IMR-90 (cell line): ENCODE results near the gene MYO1A. TPM values are rescaled to one million over a fixed set of nuclear protein-coding genes. Genes with fewer than 3 reads are reported as not detected.
"Not testable (repeated sequence)": the region's sequence is repeated elsewhere in the genome, so short reads cannot be mapped to it uniquely, and the experiment has no call there.

ENCODE experiments used
- ATAC-seq: fragments of 200-7000 bp; cut with Tn5 transposase; 2 replicates; pipeline ENCODE4 v1.9.1; 2020; ENCODE audit warnings: low read depth, mild to moderate bottlenecking, moderate library complexity
- BruUV-seq: library from RNA; stranded (reverse); fragments of 400-500 nt; replicated peaks from 2 replicates; lab custom pipeline; 2021; lab: Mats Ljungman, UMichigan
- CTCF ChIA-PET: fragments of 300-600 bp; formaldehyde crosslinking; extraction: SDS; loops from one replicate; lab custom pipeline; 2021; ENCODE audit warnings: antibody characterized with exemption; lab: Yijun Ruan, JAX
- POLR2A ChIA-PET: fragments of 300-600 bp; sonication (Branson Sonifier 250); formaldehyde crosslinking; loops from one replicate; lab custom pipeline; 2022; ENCODE audit warnings: antibody characterized with exemption; ENCODE audit not compliant: unreplicated experiment; lab: Charles Lee
- DNase-seq: peaks from one replicate; pipeline ENCODE4 v3.0.0; 2013
- H2AFZ ChIP-seq: replicated peaks from 2 replicates; pipeline ENCODE3; 2013; ENCODE audit warnings: low read length, mild to moderate bottlenecking; ENCODE audit not compliant: poor library complexity
- H2AK5ac ChIP-seq: 2 replicates; pipeline ENCODE4 v1.6.1; 2013; ENCODE audit warnings: low read depth, low read length, inconsistent platforms
- H2AK9ac ChIP-seq: replicated peaks from 2 replicates; pipeline ENCODE3; 2013; ENCODE audit warnings: mild to moderate bottlenecking, low read depth, low read length, moderate library complexity; ENCODE audit not compliant: poor library complexity
- H2BK120ac ChIP-seq: 2 replicates; pipeline ENCODE4 v1.6.1; 2013; ENCODE audit warnings: low read depth, low read length, inconsistent platforms
- H2BK15ac ChIP-seq: 3 replicates; pipeline ENCODE4 v1.6.1; 2013; ENCODE audit warnings: low read depth, low read length, inconsistent platforms
- H2BK20ac ChIP-seq: 2 replicates; pipeline ENCODE4 v1.6.1; 2013; ENCODE audit warnings: low read depth, mild to moderate bottlenecking, inconsistent platforms, low read length, moderate library complexity
- H2BK5ac ChIP-seq: 2 replicates; pipeline ENCODE4 v1.6.1; 2013; ENCODE audit warnings: mild to moderate bottlenecking, low read depth, low read length, inconsistent platforms; ENCODE audit not compliant: poor library complexity, severe bottlenecking
- H3K14ac ChIP-seq: replicated peaks from 2 replicates; pipeline ENCODE4 v1.6.1; 2013; ENCODE audit warnings: low read depth, low read length, inconsistent platforms
- H3K18ac ChIP-seq: 2 replicates; pipeline ENCODE4 v1.6.1; 2013; ENCODE audit warnings: low read depth, low read length, control low read depth
- H3K23ac ChIP-seq: 2 replicates; pipeline ENCODE4 v1.6.1; 2013; ENCODE audit warnings: low read depth, low read length, inconsistent platforms
- H3K27ac ChIP-seq: 2 replicates; pipeline ENCODE4 v1.5.1; 2013; ENCODE audit warnings: mild to moderate bottlenecking, control low read depth, low read length; ENCODE audit not compliant: insufficient read depth
- H3K27me3 ChIP-seq: 2 replicates; pipeline ENCODE4 v1.6.1; 2013; ENCODE audit warnings: low read length; ENCODE audit not compliant: control insufficient read depth, insufficient read depth
- H3K36me3 ChIP-seq: 2 replicates; pipeline ENCODE4 v1.6.1; 2013; ENCODE audit warnings: low read length, mixed read lengths; ENCODE audit not compliant: control insufficient read depth, insufficient read depth
- H3K4ac ChIP-seq: 2 replicates; pipeline ENCODE4 v1.6.1; 2013; ENCODE audit warnings: low read depth, low read length, inconsistent platforms
- H3K4me1 ChIP-seq: 2 replicates; pipeline ENCODE4 v1.6.1; 2013; ENCODE audit warnings: low read length, mixed read lengths; ENCODE audit not compliant: control insufficient read depth, insufficient read depth
- H3K4me2 ChIP-seq: 2 replicates; pipeline ENCODE4 v1.6.1; 2013; ENCODE audit warnings: low read depth, mild to moderate bottlenecking, control low read depth, low read length, moderate library complexity
- H3K4me3 ChIP-seq: 2 replicates; pipeline ENCODE4 v1.5.1; 2013; ENCODE audit warnings: low read depth, mild to moderate bottlenecking, control low read depth, low read length, moderate library complexity; ENCODE audit not compliant: insufficient read depth
- H3K56ac ChIP-seq: 2 replicates; pipeline ENCODE4 v1.6.1; 2013; ENCODE audit warnings: low read length, inconsistent platforms; ENCODE audit not compliant: insufficient read depth; ENCODE audit errors: extremely low read depth
- H3K79me1 ChIP-seq, 2 experiments: 2 replicates each; pipeline ENCODE4 v1.6.1; 2013; ENCODE audit warnings: low read length in 2 of 2, inconsistent platforms in 1 of 2, low read depth in 1 of 2
- H3K9ac ChIP-seq: 2 replicates; pipeline ENCODE4 v1.6.1; 2013; ENCODE audit warnings: low read depth, low read length, control low read depth
- H3K9me1 ChIP-seq: 2 replicates; pipeline ENCODE4 v1.6.1; 2013; ENCODE audit warnings: low read length, inconsistent platforms; ENCODE audit not compliant: insufficient read depth
- H3K9me3 ChIP-seq: 2 replicates; pipeline ENCODE4 v1.6.1; 2013; ENCODE audit warnings: low read length; ENCODE audit not compliant: control insufficient read depth, insufficient read depth
- H4K20me1 ChIP-seq: 2 replicates; pipeline ENCODE4 v1.6.1; 2013; ENCODE audit warnings: low read length, inconsistent platforms; ENCODE audit not compliant: insufficient read depth
- H4K5ac ChIP-seq: 2 replicates; pipeline ENCODE4 v1.6.1; 2013; ENCODE audit warnings: mild to moderate bottlenecking, low read depth, low read length, control low read depth
- H4K8ac ChIP-seq, 2 experiments: 2 replicates each; pipeline ENCODE4 v1.6.1; 2013; ENCODE audit warnings: low read depth in 2 of 2, low read length in 2 of 2, control low read depth in 1 of 2, inconsistent platforms in 1 of 2
- H4K91ac ChIP-seq: 2 replicates; pipeline ENCODE4 v1.6.1; 2013; ENCODE audit warnings: low read depth, low read length, inconsistent platforms; ENCODE audit not compliant: insufficient read depth
- FOS ChIP-seq: fragments of 150-350 bp; IDR thresholded peaks from 2 replicates; pipeline ENCODE4 v1.6.1; 2016; ENCODE audit warnings: low read depth, low read length
- WGBS, 2 experiments: methylation state at CpG; one replicate each; pipeline versions ENCODE4 v1.1.5 to v1.1.7; 2013; ENCODE audit warnings: missing lambda C conversion rate in 2 of 2; ENCODE audit not compliant: insufficient read length in 1 of 2; ENCODE audit errors: extremely low coverage in 2 of 2; 5-methylcytosine and 5-hydroxymethylcytosine counted together
- dilution Hi-C: fragments of 300-500 bp; cut with HindIII; formaldehyde crosslinking; loops from one replicate; pipeline ENCODE4 v1.14.3; 2018; ENCODE audit warnings: low sequenced_read_pairs; ENCODE audit not compliant: unreplicated experiment
- in situ Hi-C: fragments of 300-500 bp; cut with MboI; formaldehyde crosslinking; loops from 3 replicates; pipeline ENCODE4 v1.14.3; 2019; ENCODE audit warnings: low sequenced_read_pairs, inconsistent platforms, mixed read lengths
- intact Hi-C: fragments of 100-400 bp; cut with micrococcal nuclease; formaldehyde crosslinking; loops from 2 replicates; pipeline ENCODE4 v1.10.0; 2022
- polyA plus RNA-seq, 3 experiments: library from polyadenylated mRNA; depleted of rRNA; stranded (reverse); fragments of >200 nt; gene quantifications; 2 replicates each; pipeline ENCODE4 v1.2.3, GENCODE V29; 2012; ENCODE audit warnings: low replicate concordance in 1 of 3
- total RNA-seq: library from RNA; depleted of rRNA; stranded (reverse); fragments of >200 nt; gene quantifications from 2 replicates; pipeline ENCODE4 v1.2.3, GENCODE V29; 2012

The MYO1A gene
- total and polyA plus RNA-seq, 2 of the 4 experiments (the other 2 are of a cell fraction) = under 0.01 TPM; not detected in 1

- Histone ChIP-seq H4K91ac (0 out of 2 replicates have a peak overlapping the region, but pooled peaks have one; percentile 28), H4K8ac (0 out of 4 replicates have a peak overlapping the region, but pooled peaks of 1 of the 2 experiments have one; percentile 6), H3K27ac (peak overlapping the region; percentile 54; the same call in 1 of the 2 replicates), H2BK120ac (0 out of 2 replicates have a peak overlapping the region, but pooled peaks have one; percentile 50), H3K27me3 (peaks cover 24% of the 10 kb centered on the region), H3K56ac (peak overlapping the region; percentile 28; the same call in 1 of the 2 replicates), H2BK5ac (peak overlapping the region; percentile 7)
- dilution Hi-C loops, H3K4me2 ChIP-seq, H4K20me1 ChIP-seq, H3K4ac ChIP-seq, H3K4me3 ChIP-seq, H3K14ac ChIP-seq, H2AFZ ChIP-seq, POLR2A ChIA-PET, H3K9ac ChIP-seq, BruUV-seq, H3K23ac ChIP-seq, H3K4me1 ChIP-seq, H3K9me1 ChIP-seq, in situ Hi-C loops, H3K18ac ChIP-seq, H3K36me3 ChIP-seq, H3K9me3 ChIP-seq, H2AK5ac ChIP-seq, H4K5ac ChIP-seq, H2BK20ac ChIP-seq, H2AK9ac ChIP-seq, H3K79me1 ChIP-seq, H2BK15ac ChIP-seq, intact Hi-C loops: not testable (repeated sequence)
- WGBS, 2 experiments = 82% methylated on average over 2 of the region's 5 CpGs; no CpG with 5 or more reads in 1 of the 2 experiments
- TF ChIP-seq FOS = peak; percentile 39; the same call in 1 of the 2 replicates
- DNase-seq = peak; percentile 88
- peak; percentile 93 for ATAC-seq
- CTCF ChIA-PET = interaction anchor here (1.0 kb wide), 1 partner anchor 21 kb away, joined by 6 read pairs; no protein-coding TSS in a partner anchor
Observed at GRCh38 chr12:57022324-57022723, 27.6 kb downstream of the MYO1A start.
